ENCODE results near the gene ZFX. TPM values are rescaled to one million over a fixed set of nuclear protein-coding genes. Genes with fewer than 3 reads are reported as not detected.

Gene ZFX
- total RNA-seq, 1 experiment from 2014 or later = 36.1 TPM

- peaks cover 15% of the 10 kb centered on the region for H3K4me1 Mint-ChIP-seq (ENCODE audit: low read depth, unreplicated experiment)
- no peaks in the 10 kb centered on the region for H3K27me3 ChIP-seq (replicated peaks; ENCODE audit: control insufficient read depth, insufficient read depth, low read length)
- ChIA-PET CTCF (no interaction called here), POLR2A (no interaction called here)
- peaks cover 36% of the 10 kb centered on the region for H3K4me1 ChIP-seq
- H3K4me3 ChIP-seq (ENCODE audit: low read depth, low read length) = no peak overlapping the region
- H3K36me3 ChIP-seq (ENCODE audit: control insufficient read depth, insufficient read depth, low read length) = no peaks in the 10 kb centered on the region
- BruUV-seq (replicated peaks) = no TSS peak
- no peaks in the 10 kb centered on the region for H3K27me3 Mint-ChIP-seq (ENCODE audit: insufficient read depth, unreplicated experiment)
- H3K4me3 Mint-ChIP-seq (ENCODE audit: unreplicated experiment) = no peak overlapping the region
- no peak overlapping the region for H3K27ac Mint-ChIP-seq (ENCODE audit: unreplicated experiment)
- intact Hi-C loops (cut with micrococcal nuclease; ENCODE audit: unreplicated experiment) = loop anchor here (5.0 kb wide), 1 partner anchor 37 kb away; no protein-coding TSS in a partner anchor
- no peak for TF ChIP-seq CTCF (IDR thresholded peaks at IDR 0.05; ENCODE audit: insufficient read depth in 1 of 2, low read depth in 1 of 2, low read length in 1 of 2, severe bottlenecking in 1 of 2, unreplicated experiment in 1 of 2)
- DNase-seq = no peak
- H3K36me3 Mint-ChIP-seq (ENCODE audit: insufficient read depth, unreplicated experiment) = peaks cover 21% of the 10 kb centered on the region
- no peaks in the 10 kb centered on the region for H3K9me3 ChIP-seq
- no peaks in the 10 kb centered on the region for H3K9me3 Mint-ChIP-seq (ENCODE audit: unreplicated experiment)
These were observed 40.0 kb downstream of the ZFX start for GRCh38 chrX:24189490-24189889.

- no peaks in the 10 kb centered on the region for H3K9me3 Mint-ChIP-seq (ENCODE audit: unreplicated experiment)
- H3K27ac Mint-ChIP-seq (ENCODE audit: unreplicated experiment) = peak overlapping the region; percentile 78
These were observed 41.1 kb downstream of the ZFX start for GRCh38 chrX:24190500-24191156.

GRCh38 chrX:24196509-24196908 is 47.0 kb downstream of the ZFX start:
- H3K9me3 ChIP-seq = no peaks in the 10 kb centered on the region
- no TSS peak for BruUV-seq (replicated peaks)
- no peaks in the 10 kb centered on the region for H3K36me3 ChIP-seq (ENCODE audit: control insufficient read depth, insufficient read depth, low read length)
- H3K4me1 Mint-ChIP-seq (ENCODE audit: low read depth, unreplicated experiment) = peaks cover 11% of the 10 kb centered on the region
- intact Hi-C loops (cut with micrococcal nuclease; ENCODE audit: unreplicated experiment) = no loop called here
- no peaks in the 10 kb centered on the region for H3K4me1 ChIP-seq
- POLR2A ChIA-PET = no interaction called here
- no peaks in the 10 kb centered on the region for H3K9me3 Mint-ChIP-seq (ENCODE audit: unreplicated experiment)
- no peaks in the 10 kb centered on the region for H3K27me3 ChIP-seq (replicated peaks; ENCODE audit: control insufficient read depth, insufficient read depth, low read length)
- no peaks in the 10 kb centered on the region for H3K27me3 Mint-ChIP-seq (ENCODE audit: insufficient read depth, unreplicated experiment)
- H3K27ac Mint-ChIP-seq (ENCODE audit: unreplicated experiment) = no peak overlapping the region
- no peak overlapping the region for H3K4me3 ChIP-seq (ENCODE audit: low read depth, low read length)
- TF ChIP-seq CTCF (IDR thresholded peaks at IDR 0.05; ENCODE audit: insufficient read depth in 1 of 2, low read depth in 1 of 2, low read length in 1 of 2, severe bottlenecking in 1 of 2, unreplicated experiment in 1 of 2) = no peak
- peaks cover 45% of the 10 kb centered on the region for H3K36me3 Mint-ChIP-seq (ENCODE audit: insufficient read depth, unreplicated experiment)
- no peak for DNase-seq
- CTCF ChIA-PET = no interaction called here
- no peak overlapping the region for H3K4me3 Mint-ChIP-seq (ENCODE audit: unreplicated experiment)

More at GRCh38 chrX:24190500-24191156, 41.1 kb downstream of the ZFX start:
- peaks cover 25% of the 10 kb centered on the region for H3K36me3 Mint-ChIP-seq (ENCODE audit: insufficient read depth, unreplicated experiment)
- Histone ChIP-seq H3K4me1 (peaks cover 36% of the 10 kb centered on the region), H3K27me3 (replicated peaks; ENCODE audit: control insufficient read depth, insufficient read depth, low read length) (no peaks in the 10 kb centered on the region), H3K4me3 (ENCODE audit: low read depth, low read length) (peak overlapping the region; percentile 21), H3K9me3 (no peaks in the 10 kb centered on the region), H3K36me3 (ENCODE audit: control insufficient read depth, insufficient read depth, low read length) (no peaks in the 10 kb centered on the region)
- BruUV-seq (replicated peaks) = no TSS peak
- H3K4me3 Mint-ChIP-seq (ENCODE audit: unreplicated experiment) = peak overlapping the region; percentile 62
- TF ChIP-seq CTCF (IDR thresholded peaks at IDR 0.05; ENCODE audit: insufficient read depth in 1 of 2, low read depth in 1 of 2, low read length in 1 of 2, severe bottlenecking in 1 of 2, unreplicated experiment in 1 of 2) = no peak
- ChIA-PET CTCF (no interaction called here), POLR2A (interaction anchor here (0.5 kb wide), 1 partner anchor 41 kb away, joined by 3 read pairs; the partner anchor contains the start of gene ZFX)
- H3K27me3 Mint-ChIP-seq (ENCODE audit: insufficient read depth, unreplicated experiment) = no peaks in the 10 kb centered on the region
- intact Hi-C loops (cut with micrococcal nuclease; ENCODE audit: unreplicated experiment) = no loop called here
- peaks cover 15% of the 10 kb centered on the region for H3K4me1 Mint-ChIP-seq (ENCODE audit: low read depth, unreplicated experiment)
- peak in 1 of 2 experiments; percentile 48 for DNase-seq
